Adrenal gland (tissue), 5 donors: Measurements from ENCODE around the gene ERBB4.

ENCODE experiments used
- CTCF ChIP-seq, 6 experiments: fragments of 450-650 bp in 4 of 6; fragments of 200-600 bp in 2 of 6; sonication (generic) in 1 of 6; IDR thresholded peaks; 1 replicate in 5 of 6; 2 replicates in 1 of 6; pipeline versions ENCODE4 v1.5.1 to v1.8.0; 2016 to 2021; ENCODE audit warnings: antibody characterized with exemption in 6 of 6, mild to moderate bottlenecking in 2 of 6, moderate library complexity in 1 of 6
- POLR2A ChIP-seq, 2 donors: fragments of 450-650 bp; IDR thresholded peaks; one replicate each; pipeline ENCODE4 v1.6.1; 2017; ENCODE audit warnings: antibody characterized with exemption in 2 of 2, mild to moderate bottlenecking in 2 of 2, moderate library complexity in 1 of 2
- donor health status: DM: no; HTN: no; CAD: no.

- TF ChIP-seq CTCF (IDR thresholded peaks at IDR 0.05) (no peak), POLR2A (IDR thresholded peaks at IDR 0.05) (no peak)
Measured at GRCh38 chr2:211860224-211860623, 678.4 kb downstream of the ERBB4 start.
